H9 (cell line): ENCODE results near the gene DTNB. TPM values are rescaled to one million over a fixed set of nuclear protein-coding genes. Genes with fewer than 3 reads are reported as not detected.

Experiments
- DNase-seq: peaks from one replicate; pipeline ENCODE4 v3.0.0-alpha.2; 2017
- H2AFZ ChIP-seq: one replicate; pipeline ENCODE4 v1.6.1; 2013; ENCODE audit warnings: mild to moderate bottlenecking, low read length, control low read depth, moderate library complexity
- H2AK5ac ChIP-seq: 2 replicates; pipeline ENCODE4 v1.6.1; 2013; ENCODE audit warnings: low read length, control low read depth, mixed read lengths; ENCODE audit not compliant: insufficient read length
- H2BK120ac ChIP-seq: one replicate; pipeline ENCODE4 v1.6.1; 2013; ENCODE audit warnings: low read depth, mild to moderate bottlenecking, low read length, control low read depth, inconsistent platforms; ENCODE audit not compliant: poor library complexity, severe bottlenecking
- H2BK12ac ChIP-seq: 2 replicates; pipeline ENCODE4 v1.6.1; 2013; ENCODE audit warnings: low read length, control low read depth, mixed read lengths, low read depth; ENCODE audit not compliant: insufficient read length
- H2BK15ac ChIP-seq: 2 replicates; pipeline ENCODE4 v1.6.1; 2013; ENCODE audit warnings: low read depth, low read length, control low read depth
- H2BK20ac ChIP-seq: one replicate; pipeline ENCODE4 v1.6.1; 2013; ENCODE audit warnings: low read depth, mild to moderate bottlenecking, low read length, control low read depth, inconsistent platforms; ENCODE audit not compliant: poor library complexity, severe bottlenecking
- H2BK5ac ChIP-seq: 2 replicates; pipeline ENCODE4 v1.6.1; 2013; ENCODE audit warnings: low read length, control low read depth, mixed read lengths; ENCODE audit not compliant: insufficient read length
- H3K14ac ChIP-seq: 2 replicates; pipeline ENCODE4 v1.6.1; 2013; ENCODE audit warnings: low read length, control low read depth; ENCODE audit not compliant: insufficient read depth
- H3K18ac ChIP-seq: 2 replicates; pipeline ENCODE4 v1.6.1; 2013; ENCODE audit warnings: low read depth, mild to moderate bottlenecking, mixed read lengths, low read length, control low read depth; ENCODE audit not compliant: insufficient read length
- H3K23ac ChIP-seq: 2 replicates; pipeline ENCODE4 v1.6.1; 2013; ENCODE audit warnings: low read length, control low read depth, mixed read lengths, low read depth; ENCODE audit not compliant: insufficient read length
- H3K23me2 ChIP-seq: 2 replicates; pipeline ENCODE4 v1.6.1; 2013; ENCODE audit warnings: low read depth, mild to moderate bottlenecking, mixed read lengths, low read length, control low read depth; ENCODE audit not compliant: insufficient read length, poor library complexity, severe bottlenecking
- H3K27ac ChIP-seq: 2 replicates; pipeline ENCODE4 v1.5.1; 2013; ENCODE audit warnings: low read length, control low read depth, mixed read lengths, low read depth; ENCODE audit not compliant: insufficient read length
- H3K27me3 ChIP-seq: 2 replicates; pipeline ENCODE4 v1.6.1; 2013; ENCODE audit warnings: low read length, control low read depth, inconsistent platforms; ENCODE audit not compliant: insufficient read depth
- H3K4ac ChIP-seq: 2 replicates; pipeline ENCODE4 v1.6.1; 2013; ENCODE audit warnings: low read depth, mild to moderate bottlenecking, control low read depth, inconsistent platforms, low read length, moderate library complexity
- H3K4me1 ChIP-seq: 2 replicates; pipeline ENCODE4 v1.6.1; 2013; ENCODE audit warnings: low read length, control low read depth, inconsistent platforms; ENCODE audit not compliant: insufficient read depth
- H3K4me2 ChIP-seq: 2 replicates; pipeline ENCODE4 v1.6.1; 2013; ENCODE audit warnings: low read length, control low read depth, mixed read lengths; ENCODE audit not compliant: insufficient read length, insufficient read depth
- H3K56ac ChIP-seq: 2 replicates; pipeline ENCODE4 v1.6.1; 2013; ENCODE audit warnings: low read depth, mild to moderate bottlenecking, mixed read lengths, low read length, control low read depth; ENCODE audit not compliant: insufficient read length
- H3K79me1 ChIP-seq: 2 replicates; pipeline ENCODE4 v1.6.1; 2013; ENCODE audit warnings: low read depth, mild to moderate bottlenecking, moderate library complexity, low read length, control low read depth, inconsistent platforms; ENCODE audit not compliant: insufficient read depth, poor library complexity, severe bottlenecking
- H3K79me2 ChIP-seq: 2 replicates; pipeline ENCODE4 v1.6.1; 2013; ENCODE audit warnings: low read length, control low read depth, inconsistent platforms; ENCODE audit not compliant: insufficient read depth
- H3K9ac ChIP-seq: 2 replicates; pipeline ENCODE4 v1.6.1; 2013; ENCODE audit warnings: low read length, control low read depth, mixed read lengths; ENCODE audit not compliant: insufficient read length; ENCODE audit errors: extremely low read depth
- H3K9me3 ChIP-seq: one replicate; pipeline ENCODE4 v1.6.1; 2013; ENCODE audit warnings: low read depth, low read length, inconsistent platforms; ENCODE audit not compliant: control insufficient read depth
- H3T11ph ChIP-seq: one replicate; pipeline ENCODE4 v1.6.1; 2013; ENCODE audit warnings: mild to moderate bottlenecking, low read length, control low read depth, inconsistent platforms
- H4K20me1 ChIP-seq: one replicate; pipeline ENCODE4 v1.6.1; 2013; ENCODE audit not compliant: control insufficient read depth, insufficient read length, insufficient read depth
- H4K5ac ChIP-seq: 2 replicates; pipeline ENCODE4 v1.6.1; 2013; ENCODE audit warnings: low read depth, mild to moderate bottlenecking, mixed read lengths, low read length, control low read depth; ENCODE audit not compliant: insufficient read length
- H4K8ac ChIP-seq: replicated peaks from 2 replicates; pipeline ENCODE4 v1.6.1; 2013; ENCODE audit warnings: low read length, control low read depth, mixed read lengths, low read depth; ENCODE audit not compliant: insufficient read length
- H4K91ac ChIP-seq: 2 replicates; pipeline ENCODE4 v1.6.1; 2013; ENCODE audit warnings: low read depth, mild to moderate bottlenecking, moderate library complexity, mixed read lengths, low read length, control low read depth; ENCODE audit not compliant: insufficient read length
- H3K27ac Mint-ChIP-seq, 3 experiments: 2 replicates in 2 of 3; 3 replicates in 1 of 3; pipeline ENCODE4 v1.8.0; 2020 to 2021; ENCODE audit warnings: mixed read lengths in 3 of 3, mild to moderate bottlenecking in 1 of 3, moderate library complexity in 1 of 3
- H3K27me3 Mint-ChIP-seq: 2 replicates; pipeline ENCODE4 v1.8.0; 2021; ENCODE audit warnings: low read depth, mild to moderate bottlenecking, moderate library complexity, mixed read lengths
- H3K36me3 Mint-ChIP-seq, 3 experiments: 2 replicates in 2 of 3; 3 replicates in 1 of 3; pipeline ENCODE4 v1.8.0; 2020 to 2021; ENCODE audit warnings: low read depth in 3 of 3, mixed read lengths in 3 of 3; ENCODE audit not compliant: insufficient read depth in 1 of 3
- H3K4me1 Mint-ChIP-seq, 2 experiments: 2 replicates each; pipeline ENCODE4 v1.8.0; 2020; ENCODE audit warnings: mixed read lengths in 2 of 2
- H3K4me3 Mint-ChIP-seq, 2 experiments: 2 replicates in 1 of 2; 3 replicates in 1 of 2; pipeline ENCODE4 v1.8.0; 2020 to 2021; ENCODE audit warnings: mild to moderate bottlenecking in 2 of 2, mixed read lengths in 2 of 2, moderate library complexity in 1 of 2
- H3K9me3 Mint-ChIP-seq, 2 experiments: 2 replicates in 1 of 2; 3 replicates in 1 of 2; pipeline ENCODE4 v1.8.0; 2020; ENCODE audit warnings: mild to moderate bottlenecking in 2 of 2, mixed read lengths in 2 of 2, moderate library complexity in 1 of 2
- WGBS: extraction: QIAGEN DNeasy Blood & Tissue Kit; methylation state at CpG from one replicate; pipeline ENCODE4 v1.1.7; 2013; ENCODE audit warnings: missing lambda C conversion rate, low lambda C conversion rate, mixed read lengths; ENCODE audit not compliant: insufficient read length; ENCODE audit errors: extremely low coverage; 5-methylcytosine and 5-hydroxymethylcytosine counted together
- total RNA-seq: library from RNA; stranded (reverse); gene quantifications from 2 replicates; pipeline ENCODE4 v1.2.1, GENCODE V29; 2021
- TF ChIP-seq, protein P1 (sequence below): fragments of 200-600 bp; sonication (generic); conservative IDR thresholded peaks from 3 replicates; pipeline ENCODE4 v1.8.0; 2021; ENCODE audit warnings: antibody characterized with exemption, mild to moderate bottlenecking

The DTNB gene
- total RNA-seq, 1 experiment from 2014 or later = 26.7 TPM

DNA sequence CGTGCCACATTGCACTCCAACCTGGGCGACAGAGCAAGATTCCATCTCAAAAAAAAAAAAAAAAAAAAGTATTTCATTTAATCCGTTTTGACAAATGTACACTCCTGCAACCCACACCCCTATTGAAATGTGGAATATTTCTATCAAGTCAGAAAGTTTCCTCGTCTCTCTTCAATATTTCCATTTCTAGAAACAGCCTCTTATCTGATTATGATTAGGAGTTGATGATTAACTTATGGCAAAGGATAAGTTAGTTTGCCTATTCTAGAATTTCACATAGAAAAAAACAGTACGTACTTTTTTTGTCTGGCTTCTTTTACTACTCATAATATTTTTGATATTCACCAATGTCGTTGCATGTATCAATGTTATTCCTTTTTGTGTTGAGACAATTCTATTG is 224.6 kb downstream of the DTNB start:
- no CpG with 5 or more reads among the region's 6 CpGs for WGBS
- no peaks in the 10 kb centered on the region for H3K27me3 Mint-ChIP-seq
- TF ChIP-seq, protein P1, sequence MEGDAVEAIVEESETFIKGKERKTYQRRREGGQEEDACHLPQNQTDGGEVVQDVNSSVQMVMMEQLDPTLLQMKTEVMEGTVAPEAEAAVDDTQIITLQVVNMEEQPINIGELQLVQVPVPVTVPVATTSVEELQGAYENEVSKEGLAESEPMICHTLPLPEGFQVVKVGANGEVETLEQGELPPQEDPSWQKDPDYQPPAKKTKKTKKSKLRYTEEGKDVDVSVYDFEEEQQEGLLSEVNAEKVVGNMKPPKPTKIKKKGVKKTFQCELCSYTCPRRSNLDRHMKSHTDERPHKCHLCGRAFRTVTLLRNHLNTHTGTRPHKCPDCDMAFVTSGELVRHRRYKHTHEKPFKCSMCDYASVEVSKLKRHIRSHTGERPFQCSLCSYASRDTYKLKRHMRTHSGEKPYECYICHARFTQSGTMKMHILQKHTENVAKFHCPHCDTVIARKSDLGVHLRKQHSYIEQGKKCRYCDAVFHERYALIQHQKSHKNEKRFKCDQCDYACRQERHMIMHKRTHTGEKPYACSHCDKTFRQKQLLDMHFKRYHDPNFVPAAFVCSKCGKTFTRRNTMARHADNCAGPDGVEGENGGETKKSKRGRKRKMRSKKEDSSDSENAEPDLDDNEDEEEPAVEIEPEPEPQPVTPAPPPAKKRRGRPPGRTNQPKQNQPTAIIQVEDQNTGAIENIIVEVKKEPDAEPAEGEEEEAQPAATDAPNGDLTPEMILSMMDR = no peak
- Histone ChIP-seq H3K79me1 (no peaks in the 10 kb centered on the region), H3K9ac (no peak overlapping the region), H2BK15ac (no peak overlapping the region), H2AK5ac (no peak overlapping the region), H2BK20ac (no peak overlapping the region), H3K4me1 (no peaks in the 10 kb centered on the region), H3K27me3 (no peaks in the 10 kb centered on the region), H3K9me3 (no peaks in the 10 kb centered on the region), H3K23me2 (no peaks in the 10 kb centered on the region), H3T11ph (no peak overlapping the region), H4K91ac (no peak overlapping the region), H2BK5ac (no peak overlapping the region), H3K18ac (no peak overlapping the region), H4K20me1 (no peaks in the 10 kb centered on the region), H4K8ac (no peak overlapping the region), H3K4ac (no peak overlapping the region), H2BK120ac (no peak overlapping the region), H2BK12ac (no peak overlapping the region), H4K5ac (no peak overlapping the region), H2AFZ (no peak overlapping the region), H3K23ac (no peak overlapping the region), H3K56ac (no peak overlapping the region), H3K14ac (no peak overlapping the region), H3K27ac (no peak overlapping the region), H3K79me2 (no peaks in the 10 kb centered on the region), H3K4me2 (no peak overlapping the region)
- DNase-seq = no peak
- H3K4me1 Mint-ChIP-seq = peaks cover 26 to 30% of the 10 kb centered on the region in 2 experiments
- H3K27ac Mint-ChIP-seq = no peak overlapping the region
- no peaks in the 10 kb centered on the region for H3K9me3 Mint-ChIP-seq
- no peak overlapping the region for H3K4me3 Mint-ChIP-seq
- peaks cover 0 to 24% (median 0%) of the 10 kb centered on the region in 3 experiments; a peak in 4 of 7 replicates for H3K36me3 Mint-ChIP-seq
